ENCODE data around the gene TMEM175. TPM values are rescaled to one million over a fixed set of nuclear protein-coding genes. Genes with fewer than 3 reads are reported as not detected.

TMEM175 gene
- total and polyA plus RNA-seq, 12 donors, result 15.6 to 49.6 (median 19.0) TPM

GRCh38 chr4:993111-994029 is 61.1 kb downstream of the TMEM175 start, which contains the start of gene SLC26A1:
Gene SLC26A1, minus strand, starts transcription at chr4:993404. Its CDS starts 1,701 bp downstream, at chr4:991703.
- Histone ChIP-seq H3K9me3 (no peaks in the 10 kb centered on the region), H3K36me3 (peaks cover 0 to 15% (median 0%) of the 10 kb centered on the region in 9 donors), H3K4me3 (no peak within 1 kb of the TSS), H3K27ac (no peak within 1 kb of the TSS), H3K27me3 (peaks cover 9 to 28% (median 24%) of the 10 kb centered on the region in 7 donors), H3K4me1 (peaks cover 0 to 14% (median 7%) of the 10 kb centered on the region in 9 donors)
- DNase-seq (no peak), ATAC-seq (no peak)
- intact Hi-C loops (cut with DNase I), result no loop called here
- TF ChIP-seq CTCF (IDR thresholded peaks at IDR 0.05), result no peak
- 87 to 89% methylated on average over 36 to 37 of the region's 37 CpGs for WGBS, 2 donors

- Histone ChIP-seq H3K4me1 (peaks cover 0 to 15% (median 7%) of the 10 kb centered on the region in 9 donors), H3K27ac (no peak overlapping the region), H3K4me3 (no peak overlapping the region), H3K27me3 (peaks cover 11 to 46% (median 37%) of the 10 kb centered on the region in 7 donors), H3K9me3 (no peaks in the 10 kb centered on the region), H3K36me3 (peaks cover 0 to 9% (median 0%) of the 10 kb centered on the region in 9 donors)
- no peak for TF ChIP-seq CTCF (IDR thresholded peaks at IDR 0.05)
- 87 to 92% methylated on average over 22 to 23 of the region's 23 CpGs for WGBS, 2 donors
- intact Hi-C loops (cut with DNase I), result loop anchor here in 1 of 10 donors (5.0 kb wide), 1 partner anchor 253 kb away; no protein-coding TSS in a partner anchor
- no peak for ATAC-seq
- no peak for DNase-seq
These were observed 63.2 kb downstream of the TMEM175 start for GRCh38 chr4:995311-996026.

- peaks cover 0 to 5% (median 0%) of the 10 kb centered on the region in 9 donors for H3K36me3 ChIP-seq
- H3K27me3 ChIP-seq, result peaks cover 20 to 54% (median 46%) of the 10 kb centered on the region in 7 donors
- intact Hi-C loops (cut with DNase I), result loop anchor here in 1 of 10 donors (5.0 kb wide), 1 partner anchor 254 kb away; no protein-coding TSS in a partner anchor
- H3K4me3 ChIP-seq, result no peak overlapping the region
- DNase-seq, result no peak
- 68 to 74% methylated on average over 15 of the region's 15 CpGs for WGBS, 2 donors
- no peaks in the 10 kb centered on the region for H3K9me3 ChIP-seq
- no peak for ATAC-seq
- no peak for TF ChIP-seq CTCF (IDR thresholded peaks at IDR 0.05)
- H3K27ac ChIP-seq, result no peak overlapping the region
- peaks cover 0 to 15% (median 7%) of the 10 kb centered on the region in 9 donors for H3K4me1 ChIP-seq
These were observed 64.1 kb downstream of the TMEM175 start for GRCh38 chr4:996030-996996.
